GM19238 (cell line): ENCODE data around the gene IFT74.
"Not testable (repeated sequence)": the region's sequence is repeated elsewhere in the genome, so short reads cannot be mapped to it uniquely, and the experiment has no call there.

ENCODE experiments used
- DNase-seq: peaks from one replicate; pipeline ENCODE4 v3.0.0; 2011; ENCODE audit warnings: low spot score; ENCODE audit not compliant: insufficient read length

Gene IFT74

DNA sequence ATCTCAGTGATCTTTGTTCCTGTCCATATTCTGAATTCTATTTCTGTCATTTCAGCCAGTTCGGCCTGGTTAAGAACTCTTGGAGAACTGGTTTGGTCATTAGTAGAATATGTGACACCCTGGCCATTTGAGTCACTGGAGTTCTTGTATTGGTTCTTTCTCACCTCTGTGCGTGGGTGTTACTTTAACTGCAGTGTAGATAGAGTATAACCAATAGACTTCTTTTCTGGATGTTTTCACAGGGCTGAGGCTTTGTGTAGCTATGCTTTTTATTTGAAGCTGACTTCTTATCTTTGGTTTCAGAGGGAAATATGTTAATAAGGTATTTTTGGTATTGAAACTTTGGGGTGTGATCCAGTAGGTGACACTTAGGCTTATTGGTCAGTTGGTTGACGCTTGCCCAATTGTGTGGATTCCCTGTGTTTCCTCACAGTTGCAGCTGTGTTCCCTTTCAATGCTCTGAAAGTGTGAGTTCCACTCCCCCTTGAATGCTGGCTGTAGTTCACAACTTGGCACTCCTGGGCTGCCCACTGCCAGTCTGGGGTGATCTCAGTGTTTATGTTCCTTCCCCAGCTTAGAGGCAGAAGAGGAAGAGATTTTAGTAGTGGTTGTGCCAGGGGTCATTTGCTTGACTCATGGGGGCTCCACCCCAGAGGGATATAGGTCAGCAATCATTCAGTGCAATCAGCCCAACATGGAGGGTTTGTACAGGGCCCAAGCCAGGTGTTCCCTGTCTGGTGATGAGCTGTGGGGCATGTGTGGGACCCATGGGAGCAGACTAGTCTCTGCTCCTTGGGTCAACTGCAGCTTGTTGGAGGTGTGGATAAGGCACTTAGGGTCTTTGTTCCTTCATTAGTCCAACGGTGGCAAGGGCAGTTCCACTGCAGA, 117.9 kb downstream of the IFT74 start:
- no peak for DNase-seq

DNA sequence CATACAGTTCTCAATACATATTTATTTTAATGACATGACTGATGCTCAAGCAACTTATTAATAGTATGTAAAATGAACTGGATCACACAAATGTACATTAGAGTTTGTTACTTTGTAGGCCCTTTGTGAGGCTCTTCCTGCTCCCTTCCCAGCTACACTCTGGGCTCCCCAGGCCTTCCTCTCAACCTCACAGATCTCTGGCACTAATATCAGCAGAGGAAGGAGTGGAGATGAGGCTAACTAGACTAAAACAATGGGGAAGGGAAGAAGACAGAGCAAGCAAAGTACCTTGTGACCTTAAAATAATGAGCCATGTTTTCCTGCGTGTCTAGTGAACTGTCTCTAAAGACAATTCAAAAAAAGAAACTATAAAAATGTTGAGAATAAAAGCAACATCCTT, 122.5 kb downstream of the IFT74 start:
- DNase-seq: no peak

DNA sequence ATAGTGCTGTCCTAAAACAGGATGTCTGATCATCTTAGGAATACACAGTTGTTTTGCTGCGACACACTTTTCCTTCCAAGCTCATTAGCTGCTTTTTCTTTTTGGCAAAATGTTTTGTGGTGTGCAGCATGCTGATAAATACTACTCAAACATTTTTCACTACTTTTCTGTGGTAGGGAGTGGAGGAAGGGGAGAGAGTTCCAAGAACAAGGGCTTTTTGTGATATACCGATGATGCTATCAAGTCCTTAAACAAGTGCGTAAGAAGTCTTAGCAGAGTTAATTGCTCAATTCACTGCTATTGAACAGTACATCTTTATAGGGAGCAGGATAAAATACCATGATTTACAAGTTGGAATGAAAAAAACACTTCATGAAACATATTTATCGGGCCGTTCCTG, 129.2 kb downstream of the IFT74 start:
- DNase-seq: no peak

DNA sequence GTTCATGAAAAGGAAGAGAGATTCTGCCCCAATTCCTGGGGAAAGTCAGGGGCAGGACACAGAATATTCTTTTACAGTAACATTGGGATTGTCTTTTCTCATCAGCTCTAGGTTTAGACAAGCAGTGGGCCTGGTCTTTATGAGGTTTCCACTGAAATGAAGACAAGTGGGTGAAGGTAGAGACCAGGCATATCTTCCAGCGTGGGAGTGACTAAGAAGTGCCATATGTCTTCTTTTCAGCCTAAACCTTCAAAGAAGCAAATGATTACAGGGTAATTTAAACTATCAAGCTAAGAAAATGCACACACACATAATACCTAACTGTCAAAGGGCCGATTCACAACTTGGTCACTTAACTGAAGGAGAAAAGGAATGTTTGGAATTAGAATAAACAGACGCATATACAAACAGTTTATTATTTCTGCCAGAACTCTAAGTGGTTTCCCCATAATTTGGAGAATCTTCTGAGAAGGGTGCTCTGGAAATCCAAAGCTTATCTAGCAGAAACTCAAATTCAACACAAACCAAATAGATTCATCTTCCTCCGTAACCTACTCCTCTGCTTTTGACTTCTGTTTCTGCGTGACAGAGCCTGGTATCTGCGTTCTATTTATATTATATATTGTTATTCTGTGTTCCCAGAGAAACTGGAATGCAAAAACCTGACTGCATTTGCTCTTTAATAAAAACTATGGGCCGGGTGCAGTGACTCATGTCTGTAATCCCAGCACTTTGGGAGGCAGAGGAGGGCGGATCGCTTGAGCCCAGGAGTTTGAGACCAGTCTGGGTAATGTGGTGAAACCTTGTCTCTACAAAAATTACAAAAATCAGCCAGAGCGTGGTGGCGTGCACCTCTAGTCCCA, 130.8 kb downstream of the IFT74 start:
- DNase-seq: no peak

DNA sequence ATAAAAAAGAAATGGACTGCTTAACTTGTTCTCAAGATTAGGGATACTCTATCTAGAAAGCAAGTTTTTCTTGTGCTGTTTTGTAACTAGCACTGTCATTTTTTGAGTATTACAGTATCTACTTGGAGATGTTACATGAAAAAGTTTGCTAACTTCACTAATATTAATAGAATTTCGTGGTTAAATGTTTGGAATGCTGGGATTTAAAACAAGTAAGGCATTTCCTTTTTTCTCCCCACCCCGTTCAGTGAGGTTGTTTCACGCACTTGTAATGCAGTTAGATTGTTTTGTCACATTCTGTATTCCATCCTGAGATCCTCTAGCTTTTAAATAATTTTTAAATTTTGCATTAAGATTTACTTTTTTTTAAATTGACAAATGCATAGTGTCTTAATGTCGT, 132.8 kb downstream of the IFT74 start:
- no peak for DNase-seq

DNA sequence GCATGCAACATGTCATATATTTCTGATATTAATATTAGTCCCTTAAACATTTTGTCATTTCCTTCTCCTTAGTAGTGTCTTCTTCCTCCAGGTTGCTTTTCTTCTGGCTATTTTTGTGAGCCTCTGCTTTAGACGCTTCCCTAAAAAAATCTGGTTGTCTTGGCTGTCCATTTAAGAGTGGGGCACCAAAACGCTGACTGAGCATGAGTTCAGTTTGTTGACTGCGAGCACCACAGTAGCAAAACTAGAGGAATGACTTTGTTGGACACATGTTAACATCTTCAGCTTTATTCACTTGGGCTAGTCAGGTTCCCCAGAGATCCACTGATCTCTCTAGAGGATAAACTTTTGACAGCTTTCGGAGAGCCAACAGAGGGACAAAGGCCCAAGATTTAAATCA, 133.5 kb downstream of the IFT74 start:
- no peak for DNase-seq

DNA sequence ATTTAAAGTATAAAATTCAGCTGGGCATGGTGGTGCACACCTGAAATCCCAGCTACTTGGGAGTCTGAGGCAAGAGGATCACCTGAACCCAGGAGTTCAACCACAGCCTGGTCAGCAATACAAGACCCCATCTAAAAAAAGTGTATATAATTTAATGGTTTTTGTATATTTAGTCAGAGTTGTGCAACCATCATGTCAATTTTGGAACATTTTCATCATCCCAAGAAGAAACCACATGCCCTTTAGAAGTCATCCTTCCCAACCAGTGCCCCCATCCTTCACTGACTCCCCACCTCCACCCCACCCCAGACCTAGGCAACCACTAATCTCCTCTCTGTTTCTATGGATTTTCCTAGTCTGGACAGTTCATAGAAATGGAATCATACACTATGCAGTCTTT, 134.0 kb downstream of the IFT74 start:
- no peak for DNase-seq

DNA sequence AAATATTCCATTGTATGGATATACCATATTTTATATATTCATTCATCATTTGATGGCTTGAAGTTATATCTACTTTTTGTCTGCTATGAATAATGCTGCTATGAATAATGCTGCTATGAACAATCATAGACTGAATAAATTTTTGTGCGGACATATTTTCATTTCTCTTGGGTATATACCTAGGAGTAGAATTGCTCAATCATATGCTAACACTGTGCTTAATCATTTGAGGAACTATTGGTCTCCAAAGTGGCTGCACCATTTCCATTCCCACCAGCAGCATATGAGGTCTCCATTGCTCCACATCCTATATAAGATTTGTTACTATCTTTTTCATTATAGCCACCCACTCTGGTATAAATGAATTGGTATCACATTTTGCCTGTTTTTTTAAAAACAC, 134.5 kb downstream of the IFT74 start:
- DNase-seq: no peak

DNA sequence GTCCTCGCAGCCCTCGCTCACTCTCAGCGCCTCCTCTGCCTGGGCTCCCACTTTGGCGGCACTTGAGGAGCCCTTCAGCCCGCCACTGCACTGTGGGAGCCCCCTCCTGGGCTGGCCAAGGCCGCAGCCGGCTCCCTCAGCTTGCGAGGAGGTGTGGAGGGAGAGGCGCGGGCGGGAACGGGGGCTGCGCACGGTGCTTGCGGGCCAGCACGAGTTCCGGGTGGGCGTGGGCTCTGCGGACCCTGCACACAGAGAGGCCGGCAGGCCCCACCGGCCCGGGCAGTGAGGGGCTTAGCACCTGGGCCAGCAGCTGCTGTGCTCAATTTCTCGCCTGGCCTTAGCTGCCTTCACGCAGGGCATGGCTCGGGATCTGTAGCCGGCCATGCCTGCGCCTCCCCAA, 136.3 kb downstream of the IFT74 start:
- not testable (repeated sequence) for DNase-seq

DNA sequence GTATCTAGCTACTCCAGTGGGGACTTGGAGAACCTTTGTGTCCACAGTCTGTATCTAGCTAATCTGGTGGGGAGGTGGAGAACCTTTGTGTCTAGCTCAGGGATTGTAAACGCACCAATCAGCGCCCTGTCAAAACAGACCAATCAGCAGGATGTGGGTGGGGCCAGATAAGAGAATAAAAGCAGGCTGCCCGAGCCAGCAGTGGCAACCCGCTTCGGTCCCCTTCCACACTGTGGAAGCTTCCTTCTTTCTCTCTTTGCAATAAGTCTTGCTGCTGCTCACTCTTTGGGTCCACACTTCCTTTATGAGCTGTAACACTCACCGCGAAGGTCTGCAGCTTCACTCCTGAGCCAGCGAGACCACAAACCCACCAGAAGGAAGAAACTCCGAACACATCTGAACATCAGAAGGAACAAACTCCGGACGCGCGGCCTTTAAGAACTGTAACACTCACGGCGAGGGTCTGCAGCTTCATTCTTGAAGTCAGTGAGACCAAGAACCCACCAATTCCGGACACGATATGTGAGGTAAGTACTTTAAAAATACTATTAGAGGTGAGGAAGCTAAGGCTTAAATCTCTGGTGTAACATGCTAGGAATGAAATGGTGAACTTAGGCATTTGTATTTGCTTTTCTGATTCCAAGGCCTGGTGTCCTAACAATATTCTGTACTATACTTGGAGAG, 137.3 kb downstream of the IFT74 start:
- DNase-seq: not testable (repeated sequence)

DNA sequence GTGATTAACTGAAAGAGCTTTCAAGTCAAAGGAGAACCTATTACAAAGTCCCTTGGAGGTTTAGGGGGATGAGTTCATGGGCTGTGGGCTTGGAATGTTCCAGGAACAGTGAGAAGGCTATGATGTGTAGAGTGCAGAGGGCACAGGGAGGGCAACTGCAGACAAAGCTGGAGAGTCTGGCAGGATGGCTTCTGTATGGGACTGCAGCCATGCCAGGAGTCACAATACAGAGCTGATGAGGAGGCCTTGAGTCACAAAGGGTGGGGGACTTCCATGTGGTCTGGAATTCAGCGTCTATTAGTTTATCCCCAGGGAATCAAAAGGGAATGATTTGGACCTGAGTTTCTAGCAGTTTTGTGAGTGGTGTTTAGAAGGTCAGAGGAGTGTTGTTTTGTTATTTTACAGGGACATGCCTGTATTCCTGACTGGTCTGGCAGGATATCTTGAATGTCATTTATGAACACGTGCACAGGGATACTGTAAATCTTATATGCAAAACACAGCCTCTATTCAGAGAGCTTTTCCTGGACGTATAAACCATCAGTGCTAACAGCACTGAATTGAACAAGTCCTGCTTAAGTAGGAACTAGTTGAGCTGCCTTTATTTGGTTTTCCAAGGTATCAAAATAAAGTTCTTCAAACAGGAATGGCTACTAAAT, 138.6 kb downstream of the IFT74 start:
- DNase-seq: no peak

DNA sequence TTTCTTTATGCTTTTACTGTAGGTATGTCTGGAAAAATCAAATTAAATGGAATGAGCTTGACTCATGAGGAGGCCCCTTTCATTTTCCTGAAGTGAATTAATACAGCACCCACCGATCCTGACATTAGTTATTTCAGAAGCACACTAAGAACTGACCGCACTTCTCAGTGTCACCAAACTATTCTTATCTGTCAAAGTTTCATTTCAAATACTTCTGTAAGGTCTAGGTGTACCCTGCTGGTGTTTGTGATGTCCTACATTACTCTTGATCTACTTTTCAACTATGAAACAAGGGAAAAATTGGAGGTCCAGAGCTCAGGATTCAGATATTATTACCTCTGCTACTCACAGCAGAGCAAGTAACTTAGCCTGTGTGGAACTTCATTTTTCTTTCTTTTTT, 151.0 kb downstream of the IFT74 start:
- no peak for DNase-seq

DNA sequence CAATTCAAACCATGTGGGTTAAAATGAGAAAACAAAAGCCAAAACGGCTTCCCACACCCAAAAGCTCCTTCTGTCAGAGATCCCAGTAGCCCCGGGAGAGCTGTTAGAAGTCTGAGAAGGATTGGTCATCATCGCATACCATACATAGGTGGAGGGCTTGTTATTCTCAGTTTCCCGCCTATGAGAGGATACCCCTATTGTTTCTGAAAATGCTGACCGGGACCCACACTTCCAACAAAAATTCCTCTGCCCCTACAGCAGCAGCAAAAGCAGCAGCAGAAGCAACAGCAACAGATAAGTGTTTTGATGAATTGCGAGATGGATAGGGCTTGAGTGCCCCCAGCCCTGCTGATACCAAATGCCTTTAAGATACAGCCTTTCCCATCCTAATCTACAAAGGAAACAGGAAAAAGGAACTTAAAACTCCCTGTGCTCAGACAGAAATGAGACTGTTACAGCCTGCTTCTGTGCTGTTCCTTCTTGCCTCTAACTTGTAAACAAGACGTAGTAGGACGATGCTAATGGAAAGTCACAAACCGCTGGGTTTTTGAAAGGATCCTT, 152.8 kb downstream of the IFT74 start, which contains the start of gene TEK:
Gene TEK, plus strand, starts transcription at position 245 of the 561 bp plus-strand sequence. CDS start 366 bp downstream, outside the sequence.
- no peak for DNase-seq

DNA sequence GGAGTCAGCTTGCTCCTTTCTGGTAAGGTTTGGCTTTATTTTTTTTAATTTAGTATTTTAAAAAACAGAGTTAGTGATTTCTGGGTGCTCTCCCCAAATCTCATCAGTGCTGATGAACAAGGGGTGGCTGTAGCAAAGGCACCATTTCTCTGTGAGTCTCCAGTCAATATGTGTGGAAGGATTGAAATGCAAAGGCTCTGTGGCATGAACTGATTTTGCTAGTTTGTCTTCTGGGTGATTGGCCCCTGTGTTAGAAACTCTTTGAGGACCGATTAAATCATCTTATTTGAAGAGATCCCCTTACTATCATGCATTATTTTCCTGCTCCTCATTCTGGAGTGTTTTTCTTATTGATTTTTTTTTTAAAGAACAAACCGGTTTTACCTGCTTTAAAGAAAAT, 153.4 kb downstream of the IFT74 start:
- DNase-seq: no peak

DNA sequence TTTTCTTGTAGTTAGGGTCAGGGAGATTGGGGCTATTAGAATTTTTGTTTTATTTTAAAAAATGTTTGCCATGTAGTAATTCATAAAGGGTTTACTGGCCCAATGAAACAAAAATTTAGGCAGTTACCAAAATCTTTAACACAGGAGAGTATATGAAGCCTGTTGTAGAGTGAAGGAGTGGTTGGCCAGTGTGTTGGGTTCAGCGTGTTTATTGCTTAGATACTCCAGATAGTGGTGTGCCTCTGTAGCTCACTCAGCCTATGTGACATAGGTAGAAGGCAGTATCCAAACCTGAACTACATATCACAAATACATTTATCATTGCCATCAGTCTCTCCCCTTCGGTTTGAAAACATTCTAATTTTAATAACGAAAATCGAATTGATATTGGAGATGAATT, 154.0 kb downstream of the IFT74 start:
- no peak for DNase-seq

DNA sequence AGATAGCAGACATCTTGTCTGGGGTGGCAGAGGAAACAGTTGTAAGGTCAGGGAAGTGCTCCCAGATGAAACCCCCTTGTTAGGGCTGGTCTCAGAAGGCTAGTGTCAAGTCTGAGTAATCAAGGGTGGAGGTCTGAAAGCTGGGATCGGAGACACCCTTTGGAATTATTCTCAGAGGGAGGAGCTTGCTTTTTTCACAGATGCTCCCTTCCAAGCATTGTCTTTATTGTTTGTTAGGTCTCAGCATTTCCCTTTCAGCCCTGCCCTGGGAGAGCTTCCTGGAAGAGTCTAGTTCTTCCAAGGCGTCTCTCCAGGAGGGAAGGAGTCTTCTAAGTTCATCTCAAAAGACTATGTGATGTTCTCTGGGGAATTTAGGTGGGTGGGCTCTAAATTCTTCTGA, 156.0 kb downstream of the IFT74 start:
- no peak for DNase-seq
